GM12873 (cell line): ENCODE measurements around the gene ALOX5.

ENCODE experiments used
- TF ChIP-seq, protein P1 (sequence below): IDR thresholded peaks from 2 replicates; pipeline ENCODE4 v1.5.1; 2012; ENCODE audit warnings: low read depth, mild to moderate bottlenecking, moderate library complexity, low read length, control low read depth; ENCODE audit not compliant: insufficient read depth; ENCODE audit errors: missing control alignments

ALOX5 gene

DNA sequence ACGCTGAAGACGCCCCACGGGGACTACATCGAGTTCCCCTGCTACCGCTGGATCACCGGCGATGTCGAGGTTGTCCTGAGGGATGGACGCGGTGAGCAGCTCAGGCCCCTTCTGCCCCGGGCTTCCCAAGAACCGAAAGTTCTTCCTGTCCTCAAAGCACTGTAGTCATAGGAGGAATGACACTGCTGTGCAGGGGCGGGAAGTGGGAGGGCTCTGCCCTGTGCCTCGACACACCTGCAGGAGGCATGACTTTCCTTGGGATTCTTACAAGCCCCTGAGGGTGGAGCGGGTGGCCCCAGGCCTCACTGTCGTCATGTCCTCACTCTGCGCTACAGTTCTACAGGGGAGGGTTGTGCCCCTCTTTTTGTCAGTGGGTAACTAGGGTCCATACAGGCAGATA is 8.6 kb downstream of the ALOX5 start:
- TF ChIP-seq, protein P1, sequence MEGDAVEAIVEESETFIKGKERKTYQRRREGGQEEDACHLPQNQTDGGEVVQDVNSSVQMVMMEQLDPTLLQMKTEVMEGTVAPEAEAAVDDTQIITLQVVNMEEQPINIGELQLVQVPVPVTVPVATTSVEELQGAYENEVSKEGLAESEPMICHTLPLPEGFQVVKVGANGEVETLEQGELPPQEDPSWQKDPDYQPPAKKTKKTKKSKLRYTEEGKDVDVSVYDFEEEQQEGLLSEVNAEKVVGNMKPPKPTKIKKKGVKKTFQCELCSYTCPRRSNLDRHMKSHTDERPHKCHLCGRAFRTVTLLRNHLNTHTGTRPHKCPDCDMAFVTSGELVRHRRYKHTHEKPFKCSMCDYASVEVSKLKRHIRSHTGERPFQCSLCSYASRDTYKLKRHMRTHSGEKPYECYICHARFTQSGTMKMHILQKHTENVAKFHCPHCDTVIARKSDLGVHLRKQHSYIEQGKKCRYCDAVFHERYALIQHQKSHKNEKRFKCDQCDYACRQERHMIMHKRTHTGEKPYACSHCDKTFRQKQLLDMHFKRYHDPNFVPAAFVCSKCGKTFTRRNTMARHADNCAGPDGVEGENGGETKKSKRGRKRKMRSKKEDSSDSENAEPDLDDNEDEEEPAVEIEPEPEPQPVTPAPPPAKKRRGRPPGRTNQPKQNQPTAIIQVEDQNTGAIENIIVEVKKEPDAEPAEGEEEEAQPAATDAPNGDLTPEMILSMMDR = no peak

DNA sequence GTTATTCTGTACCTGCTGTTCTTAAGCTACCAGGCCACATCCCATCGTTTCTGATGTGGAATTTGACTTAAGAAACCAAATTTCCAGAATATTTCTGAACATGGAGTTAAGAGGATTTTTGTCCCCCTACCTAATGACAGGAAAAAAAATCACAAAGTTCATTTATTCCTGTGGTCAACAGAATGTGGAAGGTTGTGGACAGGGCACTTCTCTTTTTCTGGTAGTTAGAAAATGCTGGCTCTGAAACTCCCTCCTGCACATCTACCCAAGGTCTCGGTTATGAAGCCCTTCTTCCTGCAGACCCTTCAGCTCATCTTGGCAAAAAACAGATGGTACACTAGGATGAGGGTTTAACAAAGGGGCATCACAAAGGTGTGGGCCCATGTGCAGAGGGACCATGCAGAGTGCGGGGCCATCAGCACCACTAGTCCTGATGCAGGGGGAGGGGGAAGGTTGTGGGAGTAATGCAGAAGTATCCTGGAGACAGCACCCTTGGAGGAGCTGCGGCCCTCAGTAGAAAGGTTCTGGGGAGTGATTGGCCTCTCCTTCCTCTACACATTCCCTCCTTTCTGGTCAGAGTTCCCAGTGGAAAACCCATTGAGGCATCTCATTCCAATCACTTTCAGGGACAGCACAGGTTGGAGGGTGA is 9.8 kb downstream of the ALOX5 start:
- TF ChIP-seq, protein P1 = no peak

DNA sequence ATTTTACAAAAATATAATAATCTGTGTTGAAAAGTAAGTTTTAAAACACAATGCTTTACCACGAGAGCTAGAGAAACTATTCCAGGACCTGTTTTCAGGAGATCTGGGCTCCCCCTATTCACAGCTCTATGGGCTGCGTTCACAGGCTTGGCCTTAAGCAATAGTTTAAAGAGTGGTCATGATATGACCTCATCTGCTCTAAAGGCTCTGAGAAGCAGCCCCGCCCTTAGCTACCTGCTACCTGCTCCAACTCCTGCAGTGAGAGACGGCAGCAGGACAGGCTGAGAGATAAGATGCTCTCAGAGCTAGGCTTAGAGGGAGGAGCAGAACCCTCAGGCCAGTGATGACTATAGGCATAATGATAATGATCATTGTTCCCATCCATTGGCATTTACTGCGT is 12.6 kb downstream of the ALOX5 start:
- TF ChIP-seq, protein P1 = no peak

- TF ChIP-seq, protein P1 = no peak
These were observed 13.3 kb downstream of the ALOX5 start for GRCh38 chr10:45387096-45387893.

DNA sequence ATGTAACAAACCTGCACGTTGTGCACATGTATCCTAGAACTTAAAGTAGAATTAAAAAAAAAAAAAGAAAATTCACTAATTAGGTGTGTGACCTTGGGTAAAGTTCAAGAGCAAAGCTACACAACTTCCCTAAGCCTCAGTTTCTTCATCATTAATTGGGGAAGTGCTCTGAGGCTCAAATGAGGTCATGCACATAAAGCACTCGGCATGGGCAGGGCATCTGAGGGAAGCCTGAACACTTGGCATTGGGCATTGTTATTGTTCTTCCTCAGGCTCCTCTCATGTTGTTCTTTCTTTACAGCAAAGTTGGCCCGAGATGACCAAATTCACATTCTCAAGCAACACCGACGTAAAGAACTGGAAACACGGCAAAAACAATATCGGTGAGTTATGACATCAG is 21.5 kb downstream of the ALOX5 start:
- TF ChIP-seq, protein P1 = no peak

- TF ChIP-seq, protein P1 = no peak
These were observed 24.6 kb downstream of the ALOX5 start for GRCh38 chr10:45398595-45398994.

GRCh38 chr10:45399113-45399512 is 25.1 kb downstream of the ALOX5 start:
- TF ChIP-seq, protein P1 = no peak
